GM12875 (cell line): Measurements from ENCODE around the gene CYP2J2.

Source experiments
- H3K4me3 ChIP-seq: one replicate; pipeline ENCODE4 v1.5.1; 2011; ENCODE audit warnings: low read depth, low read length, control low read depth
- CTCF ChIP-seq: IDR thresholded peaks from 2 replicates; pipeline ENCODE4 v1.5.1; 2011; ENCODE audit warnings: low read depth, mild to moderate bottlenecking, control low read depth, inconsistent platforms, low read length, moderate library complexity, borderline replicate concordance; ENCODE audit not compliant: insufficient read depth

The CYP2J2 gene

GRCh38 chr1:59903141-59903754 is 23.3 kb downstream of the CYP2J2 start:
- no peak overlapping the region for H3K4me3 ChIP-seq
- TF ChIP-seq CTCF, result peak; percentile 34; the same call in 1 of the 2 replicates

- no peak for TF ChIP-seq CTCF
- H3K4me3 ChIP-seq, result no peak overlapping the region
Observed at GRCh38 chr1:59901770-59902388, 24.7 kb downstream of the CYP2J2 start.

- no peak overlapping the region for H3K4me3 ChIP-seq
- no peak for TF ChIP-seq CTCF
Observed at GRCh38 chr1:59900640-59901039, 25.9 kb downstream of the CYP2J2 start.

GRCh38 chr1:59898927-59899326 is 27.6 kb downstream of the CYP2J2 start:
- no peak for TF ChIP-seq CTCF
- no peak overlapping the region for H3K4me3 ChIP-seq

GRCh38 chr1:59897165-59897564 is 29.4 kb downstream of the CYP2J2 start:
- no peak for TF ChIP-seq CTCF
- H3K4me3 ChIP-seq, result no peak overlapping the region

GRCh38 chr1:59892841-59893811 is 33.4 kb downstream of the CYP2J2 start:
- no peak overlapping the region for H3K4me3 ChIP-seq
- TF ChIP-seq CTCF, result no peak
